Superior temporal gyrus (tissue), 1 donor: ENCODE results near the gene VEGFB.
"Not testable (repeated sequence)": the region's sequence is repeated elsewhere in the genome, so short reads cannot be mapped to it uniquely, and the experiment has no call there.

Experiments
- DNase-seq: peaks from one replicate; pipeline ENCODE4 v3.0.0-alpha.2; 2016; ENCODE audit errors: extremely low spot score

Gene VEGFB

GRCh38 chr11:64231546-64231945 is 2.8 kb upstream of the VEGFB start:
- no peak for DNase-seq

GRCh38 chr11:64232182-64232966 is 2.0 kb upstream of the VEGFB start:
- DNase-seq, result no peak

GRCh38 chr11:64232967-64233315 is 1.4 kb upstream of the VEGFB start:
- DNase-seq, result no peak

GRCh38 chr11:64234647-64235379 is 429 bp downstream of the VEGFB start:
- no peak for DNase-seq

GRCh38 chr11:64235437-64236161 is 1.2 kb downstream of the VEGFB start:
- no peak for DNase-seq

GRCh38 chr11:64237484-64237951 is 3.1 kb downstream of the VEGFB start:
- DNase-seq, result no peak

GRCh38 chr11:64238076-64238475 is 3.7 kb downstream of the VEGFB start:
- DNase-seq, result no peak

GRCh38 chr11:64238999-64239398 is 4.6 kb downstream of the VEGFB start:
- no peak for DNase-seq

GRCh38 chr11:64239662-64240434 is 5.5 kb downstream of the VEGFB start:
- no peak for DNase-seq

GRCh38 chr11:64240435-64241240 is 6.3 kb downstream of the VEGFB start, which contains the start of gene FKBP2:
FKBP2 (plus strand) TSS chr11:64241095; CDS start chr11:64242388, 1,293 bp downstream.
- peak; percentile 97 for DNase-seq

GRCh38 chr11:64241241-64241490 is 6.8 kb downstream of the VEGFB start:
- DNase-seq, result no peak

GRCh38 chr11:64241491-64242374 is 7.3 kb downstream of the VEGFB start:
- DNase-seq, result peak; percentile 97

GRCh38 chr11:64243236-64243854 is 9.0 kb downstream of the VEGFB start:
- no peak for DNase-seq

- no peak for DNase-seq
Observed at GRCh38 chr11:64244107-64244506, 9.7 kb downstream of the VEGFB start.

GRCh38 chr11:64244966-64245365 is 10.6 kb downstream of the VEGFB start:
- no peak for DNase-seq

- no peak for DNase-seq
Observed at GRCh38 chr11:64245401-64245796, 11.0 kb downstream of the VEGFB start.

- DNase-seq, result no peak
Observed at GRCh38 chr11:64245797-64246620, 11.6 kb downstream of the VEGFB start.

- not testable (repeated sequence) for DNase-seq
Observed at GRCh38 chr11:64246621-64246870, 12.2 kb downstream of the VEGFB start.
